D721Med (cell line): ENCODE measurements around the gene PWWP2A.

Experiments
- DNase-seq: peaks from one replicate; pipeline ENCODE4 v3.0.0; 2011; ENCODE audit warnings: low spot score; ENCODE audit not compliant: insufficient read length
- FAIRE-seq: peaks from 2 replicates; lab custom pipeline; 2011; peaks lifted over from hg19 to GRCh38; lab: Jason Lieb, UNC
- CTCF ChIP-seq: IDR thresholded peaks from 2 replicates; pipeline ENCODE4 v1.5.1; 2012; ENCODE audit warnings: mild to moderate bottlenecking, control low read depth; ENCODE audit not compliant: insufficient read depth; ENCODE audit errors: missing control alignments

The PWWP2A gene

GRCh38 chr5:160057256-160057655, 62.0 kb downstream of the PWWP2A start:
- no peak for TF ChIP-seq CTCF
- DNase-seq, result no peak
- no peak for FAIRE-seq

- no peak for FAIRE-seq
- DNase-seq, result no peak
- TF ChIP-seq CTCF, result no peak
Measured at GRCh38 chr5:160054831-160055230, 64.4 kb downstream of the PWWP2A start.

- DNase-seq (no peak), FAIRE-seq (no peak)
- TF ChIP-seq CTCF, result no peak
Measured at GRCh38 chr5:160054047-160054446, 65.2 kb downstream of the PWWP2A start.

- FAIRE-seq (no peak), DNase-seq (no peak)
- TF ChIP-seq CTCF, result no peak
Measured at GRCh38 chr5:160049099-160049498, 70.2 kb downstream of the PWWP2A start.

- FAIRE-seq (no peak), DNase-seq (no peak)
- no peak for TF ChIP-seq CTCF
Measured at GRCh38 chr5:160048131-160048530, 71.1 kb downstream of the PWWP2A start.

- no peak for TF ChIP-seq CTCF
- DNase-seq, result no peak
- no peak for FAIRE-seq
Measured at GRCh38 chr5:160047423-160047822, 71.8 kb downstream of the PWWP2A start.

- FAIRE-seq, result no peak
- no peak for DNase-seq
- TF ChIP-seq CTCF, result no peak
Measured at GRCh38 chr5:160044967-160045366, 74.3 kb downstream of the PWWP2A start.
